A549 (cell line): ENCODE data around the gene ACE. TPM values are rescaled to one million over a fixed set of nuclear protein-coding genes. Genes with fewer than 3 reads are reported as not detected.

ENCODE experiments used
- ATAC-seq, 2 experiments: fragments of 200-7000 bp in 1 of 2; fragments of >200 bp in 1 of 2; cut with Nextera tagmentation in 1 of 2; cut with Tn5 transposase in 1 of 2; 3 replicates each; pipeline versions ENCODE4 v1.8.0 to v1.9.1; 2018 to 2020; ENCODE audit warnings: mild to moderate bottlenecking in 1 of 2, moderate library complexity in 1 of 2
- CTCF ChIA-PET: fragments of 300-600 bp; sonication (Branson Sonifier 250); formaldehyde crosslinking; extraction: SDS; loops from one replicate; lab custom pipeline; 2021; ENCODE audit warnings: antibody characterized with exemption, inconsistent platforms; lab: Yijun Ruan, JAX
- POLR2A ChIA-PET: fragments of 350-600 bp; formaldehyde crosslinking; extraction: SDS; loops from one replicate; lab custom pipeline; 2021; ENCODE audit warnings: antibody characterized with exemption, inconsistent platforms; lab: Yijun Ruan, JAX
- DNase-seq, 2 experiments: peaks; one replicate each; pipeline versions ENCODE4 v3.0.0 to v3.0.0-alpha.2; 2011 to 2016; ENCODE audit warnings: low read depth in 1 of 2, low spot score in 1 of 2
- FAIRE-seq: peaks from 2 replicates; lab custom pipeline; 2011; peaks lifted over from hg19 to GRCh38; lab: Jason Lieb, UNC
- H3K27ac ChIP-seq, 2 experiments: fragments of >200 bp; sonication (Bioruptor Twin); formaldehyde crosslinking; 3 replicates each; pipeline ENCODE4 v1.5.1; 2016 to 2017
- H3K4me1 ChIP-seq: fragments of >200 bp; sonication (Bioruptor Twin); formaldehyde crosslinking; 3 replicates; pipeline ENCODE4 v1.6.1; 2016
- H3K4me2 ChIP-seq: fragments of >200 bp; sonication (Bioruptor Twin); formaldehyde crosslinking; 3 replicates; pipeline ENCODE4 v1.6.1; 2016
- H3K4me3 ChIP-seq: fragments of >200 bp; sonication (Bioruptor Twin); formaldehyde crosslinking; 3 replicates; pipeline ENCODE4 v1.5.1; 2016
- H3K9me3 ChIP-seq: fragments of >200 bp; sonication (Bioruptor Twin); formaldehyde crosslinking; 3 replicates; pipeline ENCODE4 v1.6.1; 2016
- CBX8 ChIP-seq: fragments of 200-600 bp; sonication (generic); IDR thresholded peaks from 2 replicates; pipeline ENCODE4 v1.6.1; 2016
- CTCF ChIP-seq: fragments of >200 bp; sonication (Bioruptor Twin); formaldehyde crosslinking; IDR thresholded peaks from 3 replicates; pipeline ENCODE4 v1.5.1; 2016
- EHF ChIP-seq: fragments of 250-450 bp; sonication (Bioruptor Pico); IDR thresholded peaks from 2 replicates; pipeline ENCODE4 v1.5.0; 2020; ENCODE audit warnings: mild to moderate bottlenecking
- ELK1 ChIP-seq: fragments of 150-350 bp; IDR thresholded peaks from 2 replicates; pipeline ENCODE4 v1.6.1; 2014; ENCODE audit warnings: low read depth, mild to moderate bottlenecking, low read length
- HEYL ChIP-seq: fragments of 250-450 bp; sonication (Bioruptor Pico); IDR thresholded peaks from 2 replicates; pipeline ENCODE4 v1.8.0; 2021; ENCODE audit warnings: mild to moderate bottlenecking, moderate library complexity
- HMGXB4 ChIP-seq: fragments of 250-450 bp; sonication (Bioruptor Pico); IDR thresholded peaks from 2 replicates; pipeline ENCODE4 v1.5.0; 2021; ENCODE audit warnings: mild to moderate bottlenecking, moderate library complexity, borderline replicate concordance
- HOXB13 ChIP-seq: fragments of 250-450 bp; sonication (Bioruptor Pico); IDR thresholded peaks from 2 replicates; pipeline ENCODE4 v1.5.0; 2020; ENCODE audit warnings: low read depth, mild to moderate bottlenecking, moderate library complexity
- JUN ChIP-seq, 2 experiments: fragments of >200 bp; sonication (Bioruptor Twin); formaldehyde crosslinking; IDR thresholded peaks; 2 replicates in 1 of 2; 3 replicates in 1 of 2; pipeline ENCODE4 v1.6.1; 2016 to 2017
- JUNB ChIP-seq: fragments of >200 bp; sonication (Bioruptor Twin); formaldehyde crosslinking; IDR thresholded peaks from 2 replicates; pipeline ENCODE4 v1.6.1; 2016
- MAX ChIP-seq: IDR thresholded peaks from 2 replicates; pipeline ENCODE4 v1.6.1; 2012
- MAZ ChIP-seq: fragments of 150-350 bp; IDR thresholded peaks from 2 replicates; pipeline ENCODE4 v1.6.1; 2014; ENCODE audit warnings: antibody characterized with exemption, low read depth, low read length, borderline replicate concordance
- NR3C1 ChIP-seq: fragments of >200 bp; sonication (Bioruptor Twin); formaldehyde crosslinking; IDR thresholded peaks from 3 replicates; pipeline ENCODE4 v1.6.1; 2017
- POLR2A ChIP-seq: IDR thresholded peaks from 2 replicates; pipeline ENCODE4 v1.6.1; 2012; ENCODE audit warnings: mild to moderate bottlenecking, low read length
- POLR2AphosphoS2 ChIP-seq: conservative IDR thresholded peaks from 2 replicates; pipeline ENCODE4 v1.6.1; 2012; ENCODE audit warnings: low read length, improper control_type of control experiment, inconsistent platforms
- RAD21 ChIP-seq, 2 experiments: fragments of >200 bp in 1 of 2; sonication (Bioruptor Twin) in 1 of 2; formaldehyde crosslinking in 1 of 2; IDR thresholded peaks in 1 of 2; conservative IDR thresholded peaks in 1 of 2; 2 replicates in 1 of 2; 3 replicates in 1 of 2; pipeline ENCODE4 v1.6.1; 2012 to 2018; ENCODE audit warnings: inconsistent platforms in 1 of 2
- REST ChIP-seq: fragments of 200-600 bp; sonication (generic); IDR thresholded peaks from 2 replicates; pipeline ENCODE4 v1.6.1; 2016; ENCODE audit warnings: antibody characterized with exemption, mild to moderate bottlenecking, moderate library complexity
- ZFP36 ChIP-seq: fragments of 450-650 bp; IDR thresholded peaks from 2 replicates; pipeline ENCODE4 v1.6.1; 2014; ENCODE audit warnings: borderline replicate concordance; ENCODE audit not compliant: partially characterized antibody
- ZNF302 ChIP-seq: fragments of 250-450 bp; sonication (Bioruptor Pico); IDR thresholded peaks from 2 replicates; pipeline ENCODE4 v1.9.0; 2021; ENCODE audit warnings: inconsistent platforms, mild to moderate bottlenecking, moderate library complexity
- ZSCAN20 ChIP-seq: fragments of 250-450 bp; sonication (Bioruptor Pico); IDR thresholded peaks from 2 replicates; pipeline ENCODE4 v1.8.0; 2022; ENCODE audit warnings: mild to moderate bottlenecking, moderate library complexity
- WGBS: methylation state at CpG from one replicate; pipeline ENCODE4 v1.1.6; 2017; ENCODE audit errors: missing lambda C conversion rate; 5-methylcytosine and 5-hydroxymethylcytosine counted together
- polyA plus RNA-seq, 4 experiments: library from polyadenylated mRNA; depleted of rRNA in 3 of 4; stranded (reverse); fragments of >200 nt; fragmentation: RNase III in 1 of 4; extraction: RNeasy Plus Mini Kit Qiagen cat#74134 plus additional on column Dnase treatment in 1 of 4; gene quantifications; 2 replicates in 3 of 4; 3 replicates in 1 of 4; pipeline ENCODE4 v1.2.3, GENCODE V29; 2011 to 2017

Gene ACE
- polyA plus RNA-seq, 2 of the 4 experiments (the other 2 are of a cell fraction) = 0.22 to 0.52 TPM

- ChIA-PET POLR2A (interaction anchor here (1.0 kb wide), 1 partner anchor 47 kb away, joined by 4 read pairs; no protein-coding TSS in a partner anchor), CTCF (interaction anchor here (0.6 to 22.0 kb wide), 9 partner anchors 9 to 180 kb away, joined by 3 to 364 read pairs (median 5); partner anchors contain the start of genes ACE and CYB561)
- H3K27ac ChIP-seq = peak overlapping the region; percentile 72 to 85; a peak in 4 of 6 replicates
- no peaks in the 10 kb centered on the region for H3K9me3 ChIP-seq
- TF ChIP-seq HOXB13 (CRISPR knock-in tag) = no peak
- no peak for TF ChIP-seq ZSCAN20 (CRISPR knock-in tag)
- no peak for TF ChIP-seq MAX
- TF ChIP-seq REST = no peak
- TF ChIP-seq NR3C1 = no peak
- TF ChIP-seq CTCF = no peak
- no peak for TF ChIP-seq MAZ
- no peak for TF ChIP-seq POLR2AphosphoS2
- no peak for TF ChIP-seq ZNF302 (CRISPR knock-in tag)
- H3K4me3 ChIP-seq = no peak overlapping the region
- WGBS = 94% methylated on average over 7 of the region's 7 CpGs
- H3K4me1 ChIP-seq = peaks cover 53% of the 10 kb centered on the region
- DNase-seq (no peak), ATAC-seq (no peak), FAIRE-seq (no peak)
- no peak overlapping the region; the same call in 1 of the 3 replicates for H3K4me2 ChIP-seq
These were observed 45.3 kb upstream of the ACE start for GRCh38 chr17:63431618-63431938.

- FAIRE-seq (no peak), DNase-seq (peak in 1 of 2 experiments; percentile 67), ATAC-seq (peak in 1 of 2 experiments; percentile 26; a peak in 3 of 6 replicates)
- 48% methylated on average over 16 of the region's 16 CpGs for WGBS
- H3K27ac ChIP-seq = peak overlapping the region; percentile 72 to 85
- peak overlapping the region; percentile 55 for H3K4me2 ChIP-seq
- H3K4me1 ChIP-seq = peaks cover 53% of the 10 kb centered on the region
- H3K4me3 ChIP-seq = no peak overlapping the region
- ChIA-PET CTCF (interaction anchor here (0.6 to 23.8 kb wide), 11 partner anchors 3 to 293 kb away, joined by 3 to 364 read pairs (median 5); partner anchors contain the start of genes ACE and CYB561), POLR2A (interaction anchor here (0.6 to 1.0 kb wide), 2 partner anchors 47 to 715 kb away, joined by 3 to 4 read pairs; no protein-coding TSS in a partner anchor)
- peak in 1 of 2 experiments; percentile 14; a peak in 1 of 5 replicates for TF ChIP-seq JUN (IDR thresholded peaks at IDR 0.05)
- TF ChIP-seq HEYL (CRISPR knock-in tag) = no peak
- H3K9me3 ChIP-seq = no peaks in the 10 kb centered on the region
These were observed 44.7 kb upstream of the ACE start for GRCh38 chr17:63431939-63432804.

GRCh38 chr17:63433746-63434591 is 42.9 kb upstream of the ACE start:
- Histone ChIP-seq H3K27ac (peak overlapping the region; percentile 72 to 85), H3K9me3 (no peaks in the 10 kb centered on the region), H3K4me3 (no peak overlapping the region), H3K4me1 (peaks cover 53% of the 10 kb centered on the region), H3K4me2 (peak overlapping the region; percentile 55)
- ATAC-seq = peak; percentile 46 to 63; a peak in 5 of 6 replicates
- FAIRE-seq = no peak
- peak in 1 of 2 experiments; percentile 70 for DNase-seq
- CTCF ChIA-PET = interaction anchor here (1.2 to 23.8 kb wide), 10 partner anchors 5 to 177 kb away, joined by 3 to 364 read pairs (median 12); partner anchors contain the start of genes ACE and CYB561
- POLR2A ChIA-PET = interaction anchor here (0.8 to 1.0 kb wide), 2 partner anchors 12 to 116 kb away, joined by 3 read pairs; partner anchors contain the start of genes CYB561 and DCAF7
- 85% methylated on average over 32 of the region's 32 CpGs for WGBS
- TF ChIP-seq HEYL (CRISPR knock-in tag) (no peak), JUN (IDR thresholded peaks at IDR 0.05) (peak in 1 of 2 experiments; percentile 16; a peak in 1 of 5 replicates), ELK1 (no peak), JUNB (no peak), RAD21 (conservative IDR thresholded peaks at IDR 0.05 in 1 of 2, IDR thresholded peaks at IDR 0.05 in 1 of 2) (no peak), HOXB13 (CRISPR knock-in tag) (peak; percentile 64; the same call in 1 of the 2 replicates), EHF (CRISPR knock-in tag) (no peak), POLR2A (no peak), CBX8 (no peak), MAZ (no peak), ZFP36 (no peak), HMGXB4 (CRISPR knock-in tag) (no peak)
